Duodenal mucosa (tissue), 2 donors: ENCODE results near the gene JADE1.

ENCODE experiments used
- H3K27ac ChIP-seq: one replicate; pipeline ENCODE4 v1.7.0; 2013; ENCODE audit warnings: low read depth, low read length
- H3K27me3 ChIP-seq, 2 donors: one replicate each; pipeline ENCODE4 v1.7.0; 2013; ENCODE audit warnings: low read length in 2 of 2, control low read depth in 1 of 2; ENCODE audit not compliant: insufficient read depth in 2 of 2, control insufficient read depth in 1 of 2
- H3K36me3 ChIP-seq, 2 donors: one replicate each; pipeline ENCODE4 v1.7.0; 2013; ENCODE audit warnings: low read length in 2 of 2, control low read depth in 1 of 2; ENCODE audit not compliant: insufficient read depth in 2 of 2, control insufficient read depth in 1 of 2
- H3K4me1 ChIP-seq, 2 donors: one replicate each; pipeline ENCODE4 v1.7.0; 2013; ENCODE audit warnings: low read length in 2 of 2, control low read depth in 1 of 2; ENCODE audit not compliant: insufficient read depth in 2 of 2, control insufficient read depth in 1 of 2
- H3K4me3 ChIP-seq, 2 donors: one replicate each; pipeline ENCODE4 v1.7.0; 2013; ENCODE audit warnings: low read length in 2 of 2, low read depth in 1 of 2
- H3K9ac ChIP-seq, 2 donors: one replicate each; pipeline ENCODE4 v1.7.0; 2013; ENCODE audit warnings: low read length in 2 of 2, low read depth in 1 of 2
- H3K9me3 ChIP-seq, 2 donors: one replicate each; pipeline ENCODE4 v1.7.0; 2013; ENCODE audit warnings: low read length in 2 of 2, control low read depth in 1 of 2; ENCODE audit not compliant: control insufficient read depth in 1 of 2

Gene JADE1

GRCh38 chr4:128825226-128825625 lies 15.7 kb downstream of the JADE1 start:
- Histone ChIP-seq H3K27me3 (no peaks in the 10 kb centered on the region), H3K9ac (no peak overlapping the region), H3K27ac (no peak overlapping the region), H3K36me3 (no peaks in the 10 kb centered on the region), H3K4me3 (no peak overlapping the region), H3K9me3 (no peaks in the 10 kb centered on the region), H3K4me1 (peaks cover 22 to 28% of the 10 kb centered on the region in 2 donors)

- no peak overlapping the region for H3K27ac ChIP-seq
- peaks cover 0 to under 1% of the 10 kb centered on the region in 2 donors for H3K36me3 ChIP-seq
- no peaks in the 10 kb centered on the region for H3K9me3 ChIP-seq
- H3K27me3 ChIP-seq = no peaks in the 10 kb centered on the region
- H3K4me3 ChIP-seq = no peak overlapping the region
- H3K4me1 ChIP-seq = peaks cover 42 to 47% of the 10 kb centered on the region in 2 donors
- H3K9ac ChIP-seq = no peak overlapping the region
Measured at GRCh38 chr4:128827296-128827695, 17.8 kb downstream of the JADE1 start.

GRCh38 chr4:128830906-128831503 lies 21.5 kb downstream of the JADE1 start:
- H3K27me3 ChIP-seq = no peaks in the 10 kb centered on the region
- H3K4me3 ChIP-seq = peak overlapping the region; percentile 12 to 28
- H3K9ac ChIP-seq = no peak overlapping the region
- no peak overlapping the region for H3K27ac ChIP-seq
- H3K4me1 ChIP-seq = peaks cover 39 to 53% of the 10 kb centered on the region in 2 donors
- H3K9me3 ChIP-seq = no peaks in the 10 kb centered on the region
- H3K36me3 ChIP-seq = peaks cover 6 to 15% of the 10 kb centered on the region in 2 donors

GRCh38 chr4:128831531-128832242 lies 22.2 kb downstream of the JADE1 start:
- Histone ChIP-seq H3K9me3 (no peaks in the 10 kb centered on the region), H3K36me3 (peaks cover 6 to 15% of the 10 kb centered on the region in 2 donors), H3K27ac (no peak overlapping the region), H3K4me3 (peak overlapping the region in 1 of 2 donors; percentile 12), H3K27me3 (no peaks in the 10 kb centered on the region), H3K9ac (peak overlapping the region in 1 of 2 donors; percentile 36), H3K4me1 (peaks cover 35 to 50% of the 10 kb centered on the region in 2 donors)

- Histone ChIP-seq H3K27me3 (no peaks in the 10 kb centered on the region), H3K36me3 (peaks cover 6 to 15% of the 10 kb centered on the region in 2 donors), H3K4me1 (peaks cover 30 to 44% of the 10 kb centered on the region in 2 donors), H3K9me3 (no peaks in the 10 kb centered on the region), H3K4me3 (no peak overlapping the region), H3K27ac (no peak overlapping the region), H3K9ac (no peak overlapping the region)
Measured at GRCh38 chr4:128832243-128832625, 22.7 kb downstream of the JADE1 start.

- H3K27me3 ChIP-seq = no peaks in the 10 kb centered on the region
- peaks cover 38 to 50% of the 10 kb centered on the region in 2 donors for H3K4me1 ChIP-seq
- no peaks in the 10 kb centered on the region for H3K9me3 ChIP-seq
Measured at GRCh38 chr4:128835498-128836222, 26.2 kb downstream of the JADE1 start.

GRCh38 chr4:128837198-128837597 lies 27.7 kb downstream of the JADE1 start:
- no peak overlapping the region for H3K4me3 ChIP-seq
- H3K9me3 ChIP-seq = no peaks in the 10 kb centered on the region
- H3K9ac ChIP-seq = no peak overlapping the region
- no peaks in the 10 kb centered on the region for H3K27me3 ChIP-seq
- H3K27ac ChIP-seq = no peak overlapping the region
- peaks cover 6 to 15% of the 10 kb centered on the region in 2 donors for H3K36me3 ChIP-seq
- H3K4me1 ChIP-seq = peaks cover 22 to 35% of the 10 kb centered on the region in 2 donors

More at GRCh38 chr4:128835498-128836222, 26.2 kb downstream of the JADE1 start:
- H3K9ac ChIP-seq = no peak overlapping the region
- H3K27ac ChIP-seq = no peak overlapping the region
- H3K4me3 ChIP-seq = no peak overlapping the region
- peaks cover 6 to 15% of the 10 kb centered on the region in 2 donors for H3K36me3 ChIP-seq

- no peaks in the 10 kb centered on the region for H3K27me3 ChIP-seq
- peaks cover 4 to 13% of the 10 kb centered on the region in 2 donors for H3K36me3 ChIP-seq
- no peak overlapping the region for H3K9ac ChIP-seq
- H3K4me1 ChIP-seq = peaks cover 18 to 30% of the 10 kb centered on the region in 2 donors
- H3K4me3 ChIP-seq = no peak overlapping the region
- no peak overlapping the region for H3K27ac ChIP-seq
- H3K9me3 ChIP-seq = no peaks in the 10 kb centered on the region
Measured at GRCh38 chr4:128837679-128838078, 28.2 kb downstream of the JADE1 start.

GRCh38 chr4:128840711-128841318 lies 31.3 kb downstream of the JADE1 start:
- H3K4me1 ChIP-seq = peaks cover 12 to 15% of the 10 kb centered on the region in 2 donors
- H3K4me3 ChIP-seq = no peak overlapping the region
- H3K27me3 ChIP-seq = no peaks in the 10 kb centered on the region
- H3K36me3 ChIP-seq = peaks cover 16 to 36% of the 10 kb centered on the region in 2 donors
- H3K9me3 ChIP-seq = no peaks in the 10 kb centered on the region
- no peak overlapping the region for H3K9ac ChIP-seq
- H3K27ac ChIP-seq = no peak overlapping the region
